OCI-LY1 (cell line): ENCODE results near the gene HNRNPC.

Source experiments
- EZH2 ChIP-seq: fragments of 200-600 bp; sonication (generic), shearing (Covaris generic); IDR thresholded peaks from 2 replicates; pipeline ENCODE4 v1.8.0; 2017; ENCODE audit warnings: borderline replicate concordance, mixed run types, mild to moderate bottlenecking, antibody characterized with exemption, low read length, moderate library complexity, mixed read lengths
- TF ChIP-seq, protein P1 (sequence below): fragments of 200-600 bp; sonication (generic), shearing (Covaris generic); IDR thresholded peaks from 2 replicates; pipeline ENCODE4 v1.5.1; 2017; ENCODE audit warnings: mild to moderate bottlenecking, antibody characterized with exemption, low read length, moderate library complexity, mixed read lengths

DNA sequence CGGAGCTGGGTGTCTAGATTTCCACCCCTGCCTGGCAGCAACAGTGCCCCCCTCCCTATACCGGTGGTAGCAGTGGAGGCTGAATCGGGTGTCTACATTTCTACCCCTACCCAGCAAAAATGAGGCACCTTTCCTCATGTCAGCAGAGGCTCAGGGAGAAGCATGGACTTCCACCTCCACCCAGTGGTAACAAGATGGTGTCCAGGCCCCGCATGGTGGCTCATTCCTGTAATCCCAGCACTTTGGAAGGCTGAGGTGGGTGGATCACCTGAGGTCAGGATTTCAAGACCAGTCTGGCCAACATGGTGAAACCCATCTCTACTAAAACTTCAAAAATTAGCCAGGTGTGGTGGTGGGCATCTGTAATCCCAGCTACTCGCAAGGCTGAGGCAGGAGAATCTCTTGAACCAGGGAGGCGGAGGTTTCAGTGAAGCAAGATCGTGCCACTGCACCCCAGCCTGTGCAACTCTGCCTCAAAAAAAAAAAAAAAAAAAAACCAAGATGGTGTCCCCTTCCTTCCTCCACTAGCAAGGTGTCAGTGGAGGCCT lies 77.9 kb downstream of the HNRNPC start:
- TF ChIP-seq, protein P1, sequence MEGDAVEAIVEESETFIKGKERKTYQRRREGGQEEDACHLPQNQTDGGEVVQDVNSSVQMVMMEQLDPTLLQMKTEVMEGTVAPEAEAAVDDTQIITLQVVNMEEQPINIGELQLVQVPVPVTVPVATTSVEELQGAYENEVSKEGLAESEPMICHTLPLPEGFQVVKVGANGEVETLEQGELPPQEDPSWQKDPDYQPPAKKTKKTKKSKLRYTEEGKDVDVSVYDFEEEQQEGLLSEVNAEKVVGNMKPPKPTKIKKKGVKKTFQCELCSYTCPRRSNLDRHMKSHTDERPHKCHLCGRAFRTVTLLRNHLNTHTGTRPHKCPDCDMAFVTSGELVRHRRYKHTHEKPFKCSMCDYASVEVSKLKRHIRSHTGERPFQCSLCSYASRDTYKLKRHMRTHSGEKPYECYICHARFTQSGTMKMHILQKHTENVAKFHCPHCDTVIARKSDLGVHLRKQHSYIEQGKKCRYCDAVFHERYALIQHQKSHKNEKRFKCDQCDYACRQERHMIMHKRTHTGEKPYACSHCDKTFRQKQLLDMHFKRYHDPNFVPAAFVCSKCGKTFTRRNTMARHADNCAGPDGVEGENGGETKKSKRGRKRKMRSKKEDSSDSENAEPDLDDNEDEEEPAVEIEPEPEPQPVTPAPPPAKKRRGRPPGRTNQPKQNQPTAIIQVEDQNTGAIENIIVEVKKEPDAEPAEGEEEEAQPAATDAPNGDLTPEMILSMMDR, result no peak
- TF ChIP-seq EZH2, result no peak
